MG63 (cell line): ENCODE data around the gene RNU6-8. TPM values are rescaled to one million over a fixed set of nuclear protein-coding genes. Genes with fewer than 3 reads are reported as not detected.

Source experiments
- DNase-seq: peaks from one replicate; pipeline ENCODE4 v3.0.0-alpha.2; 2020
- H3K27me3 ChIP-seq: fragments of 250-450 bp; sonication (Bioruptor Pico); 2 replicates; pipeline ENCODE4 v1.5.1; 2020; ENCODE audit warnings: mild to moderate bottlenecking, moderate library complexity
- H3K36me3 ChIP-seq: fragments of 250-450 bp; sonication (Bioruptor Pico); 2 replicates; pipeline ENCODE4 v1.5.1; 2020; ENCODE audit warnings: mild to moderate bottlenecking, moderate library complexity
- H3K4me3 ChIP-seq: fragments of 250-450 bp; sonication (Bioruptor Pico); 2 replicates; pipeline ENCODE4 v1.5.1; 2020; ENCODE audit warnings: mild to moderate bottlenecking, moderate library complexity
- H3K9me3 ChIP-seq: fragments of 250-450 bp; sonication (Bioruptor Pico); 2 replicates; pipeline ENCODE4 v1.5.1; 2020; ENCODE audit warnings: mild to moderate bottlenecking, moderate library complexity
- total RNA-seq: library from RNA; depleted of rRNA; stranded (reverse); fragments of >200 nt; shearing (Covaris generic); gene quantifications from 2 replicates; pipeline ENCODE4 v1.2.3, GENCODE V29; 2014; ENCODE audit warnings: low replicate concordance; rRNA removed

RNU6-8 gene
- total RNA-seq, 1 experiment from 2014 or later = not detected

GRCh38 chr14:32189811-32190210, 13.3 kb downstream of the RNU6-8 start:
- no peak for DNase-seq
- no peaks in the 10 kb centered on the region for H3K27me3 ChIP-seq
- H3K9me3 ChIP-seq = no peaks in the 10 kb centered on the region
- H3K36me3 ChIP-seq = no peaks in the 10 kb centered on the region
- H3K4me3 ChIP-seq = no peak overlapping the region

DNA sequence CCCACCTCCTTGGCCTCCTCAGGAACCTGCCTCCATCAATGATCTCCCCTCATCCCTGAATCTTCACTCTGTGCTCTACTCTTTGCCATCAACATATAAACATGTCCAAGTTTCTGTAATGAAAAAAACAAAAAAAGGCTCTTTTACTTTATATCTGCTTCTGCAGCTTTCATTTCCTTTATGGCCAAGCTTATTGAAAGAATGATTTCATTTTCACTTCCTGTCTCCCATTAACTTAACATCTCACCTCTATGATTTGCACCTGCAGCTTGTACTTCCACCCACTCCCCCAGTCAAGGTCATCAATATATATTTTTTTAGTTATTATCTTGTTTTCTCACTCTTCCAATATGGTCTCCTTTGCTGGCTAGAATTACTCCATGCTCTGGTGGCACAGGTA, 16.8 kb downstream of the RNU6-8 start:
- Histone ChIP-seq H3K9me3 (no peaks in the 10 kb centered on the region), H3K36me3 (no peaks in the 10 kb centered on the region), H3K4me3 (no peak overlapping the region), H3K27me3 (no peaks in the 10 kb centered on the region)
- DNase-seq = no peak

DNA sequence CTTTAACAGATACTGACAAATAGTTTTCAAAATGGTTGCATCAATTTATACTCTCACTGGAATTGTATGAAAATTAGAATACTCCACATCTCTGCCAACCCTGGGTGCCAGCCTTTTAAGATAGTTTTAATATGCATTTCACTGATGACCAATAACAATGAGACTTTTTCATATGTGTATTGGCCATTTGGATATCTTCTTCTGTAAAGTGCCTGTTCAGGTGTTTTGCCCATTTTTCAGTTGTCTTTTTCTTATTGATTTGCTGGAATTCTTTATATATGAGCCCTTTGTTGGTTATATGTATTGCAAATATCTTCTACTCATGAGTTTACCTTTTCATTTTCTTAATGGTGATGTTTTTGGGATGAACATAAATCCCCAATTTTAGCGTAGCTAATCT, 18.0 kb downstream of the RNU6-8 start:
- no peak for DNase-seq
- Histone ChIP-seq H3K9me3 (no peaks in the 10 kb centered on the region), H3K27me3 (no peaks in the 10 kb centered on the region), H3K36me3 (no peaks in the 10 kb centered on the region), H3K4me3 (no peak overlapping the region)

DNA sequence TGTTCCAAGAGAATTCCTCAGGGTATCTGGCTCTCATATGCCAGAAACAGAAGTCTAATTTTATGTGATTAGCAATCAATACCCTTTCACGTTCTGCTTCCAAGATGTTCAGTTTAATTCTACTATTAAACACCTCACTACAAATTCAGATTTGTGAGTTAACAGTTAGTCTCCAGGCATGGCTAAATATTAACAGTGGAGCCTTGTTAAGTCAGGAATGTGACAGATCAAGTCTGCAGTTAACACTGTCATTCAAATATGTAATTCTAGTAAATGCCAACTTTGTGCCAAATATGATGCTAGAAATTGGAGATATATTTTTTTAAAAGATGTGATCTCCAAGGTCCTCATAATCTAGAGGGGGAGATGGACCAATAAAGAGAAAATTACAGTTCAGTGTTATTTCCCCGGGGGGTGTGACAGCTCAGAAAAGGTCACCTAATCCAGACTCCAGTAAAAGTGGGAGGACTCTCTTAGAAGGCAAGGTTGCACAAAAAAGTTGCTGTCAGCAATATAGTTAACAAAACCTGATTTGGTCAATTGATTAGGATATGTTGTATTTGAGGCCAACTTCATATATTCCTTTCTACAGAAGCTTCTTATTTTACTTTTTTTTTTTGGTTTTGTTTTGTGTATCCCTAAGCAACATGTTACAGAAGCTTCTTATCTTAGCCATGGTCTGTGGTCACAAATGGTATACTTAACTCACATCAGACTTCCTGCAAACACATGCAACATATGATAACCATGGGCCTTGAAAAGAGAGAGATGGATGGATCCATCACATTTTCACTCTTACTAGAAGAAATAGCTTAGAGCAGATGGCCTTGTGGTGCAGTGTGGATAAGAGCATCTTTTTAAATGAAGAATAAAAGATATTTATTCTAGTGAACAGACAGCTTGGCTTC, 19.7 kb downstream of the RNU6-8 start:
- no peaks in the 10 kb centered on the region for H3K9me3 ChIP-seq
- DNase-seq = no peak
- no peak overlapping the region for H3K4me3 ChIP-seq
- H3K36me3 ChIP-seq = no peaks in the 10 kb centered on the region
- H3K27me3 ChIP-seq = no peaks in the 10 kb centered on the region

DNA sequence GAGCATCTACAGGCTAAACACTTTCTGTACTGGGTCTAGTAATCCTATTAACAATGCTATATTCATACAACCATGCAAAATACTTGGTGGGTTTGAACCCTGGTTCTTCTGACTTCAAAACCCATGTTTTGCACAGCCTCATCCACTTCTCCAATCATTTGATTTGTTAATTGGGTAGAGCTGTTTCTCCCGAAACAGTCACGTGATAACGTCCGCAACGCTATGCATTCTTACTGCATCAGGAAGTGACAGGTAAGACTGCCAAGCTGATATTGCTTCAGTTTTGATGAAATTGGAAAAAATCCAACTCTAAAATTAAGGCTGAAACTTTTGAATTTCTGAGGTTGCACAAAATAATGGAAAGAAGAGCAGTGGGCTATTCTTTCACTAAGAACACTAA, 31.6 kb downstream of the RNU6-8 start:
- H3K4me3 ChIP-seq = no peak overlapping the region
- no peak for DNase-seq
- no peaks in the 10 kb centered on the region for H3K36me3 ChIP-seq
- no peaks in the 10 kb centered on the region for H3K9me3 ChIP-seq
- no peaks in the 10 kb centered on the region for H3K27me3 ChIP-seq

- no peak overlapping the region for H3K4me3 ChIP-seq
- DNase-seq = no peak
- H3K27me3 ChIP-seq = no peaks in the 10 kb centered on the region
- no peaks in the 10 kb centered on the region for H3K36me3 ChIP-seq
- H3K9me3 ChIP-seq = no peaks in the 10 kb centered on the region
These were observed 33.9 kb downstream of the RNU6-8 start for GRCh38 chr14:32169191-32169590.

DNA sequence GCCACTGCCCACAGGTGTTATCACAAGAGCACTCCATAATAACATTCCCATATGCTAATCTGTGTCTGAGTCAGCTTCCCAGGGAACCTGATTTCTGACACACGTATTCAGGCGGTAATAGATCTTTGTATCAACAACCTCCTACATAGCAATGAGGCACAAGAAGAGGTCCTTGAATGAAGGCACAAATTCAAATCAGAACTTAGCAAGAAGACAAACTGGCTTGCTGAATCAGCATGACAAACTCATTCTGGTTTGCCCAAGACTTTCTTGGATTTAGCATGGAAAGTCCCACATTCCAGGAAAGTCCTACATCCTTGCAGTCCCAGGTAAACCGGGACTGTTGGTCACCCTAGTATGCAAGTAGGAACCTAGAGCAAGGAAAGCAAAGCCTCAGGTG, 35.2 kb downstream of the RNU6-8 start:
- no peak for DNase-seq
- no peaks in the 10 kb centered on the region for H3K27me3 ChIP-seq
- no peak overlapping the region for H3K4me3 ChIP-seq
- H3K36me3 ChIP-seq = no peaks in the 10 kb centered on the region
- H3K9me3 ChIP-seq = no peaks in the 10 kb centered on the region

DNA sequence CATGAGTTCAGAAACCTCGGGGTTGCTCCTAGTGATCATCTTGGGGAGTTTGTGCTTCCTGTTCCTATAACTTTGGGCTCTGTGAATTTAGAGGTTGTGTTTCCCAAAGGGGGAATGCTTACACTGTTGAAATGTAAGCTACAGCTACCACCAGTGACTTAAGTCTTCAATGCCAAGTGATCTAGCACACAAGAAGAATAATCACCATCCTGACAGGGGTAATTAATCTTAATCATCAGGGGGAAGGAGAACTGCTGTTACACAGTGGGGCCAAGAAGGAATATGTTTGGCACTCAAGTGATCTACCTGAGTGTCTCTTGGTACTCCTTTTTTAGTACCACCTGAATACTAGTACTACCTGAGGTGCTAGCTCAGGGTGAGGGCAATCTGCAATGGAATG, 36.1 kb downstream of the RNU6-8 start:
- Histone ChIP-seq H3K27me3 (no peaks in the 10 kb centered on the region), H3K36me3 (no peaks in the 10 kb centered on the region), H3K4me3 (no peak overlapping the region), H3K9me3 (no peaks in the 10 kb centered on the region)
- DNase-seq = no peak

- no peak for DNase-seq
- Histone ChIP-seq H3K9me3 (no peaks in the 10 kb centered on the region), H3K27me3 (no peaks in the 10 kb centered on the region), H3K4me3 (no peak overlapping the region), H3K36me3 (no peaks in the 10 kb centered on the region)
These were observed 37.0 kb downstream of the RNU6-8 start for GRCh38 chr14:32166029-32166428.

Other genes with a start within 250 kb of the RNU6-8 start
- 7.9 and 32.1 TPM in 2 replicates for gene ARHGAP5, start 126.0 kb downstream of the RNU6-8 start, total RNA-seq
- not detected in 2 replicates for gene RNU6-7, start 1.2 kb downstream of the RNU6-8 start, total RNA-seq
- gene AKAP6, start 126.0 kb upstream of the RNU6-8 start, total RNA-seq = 1.7 TPM in 1 of 2 replicates, not detected in the other